ENCODE data around the gene SLC9A1. TPM values are rescaled to one million over a fixed set of nuclear protein-coding genes. Genes with fewer than 3 reads are reported as not detected.

The SLC9A1 gene
- total and polyA plus RNA-seq, 2 of the 8 experiments (the other 6 are each of a cell fraction or from before 2014, with no cell fraction given): 11.3 to 25.1 TPM

GRCh38 chr1:27133991-27134390 is 20.9 kb downstream of the SLC9A1 start:
- no peak overlapping the region for H2AFZ ChIP-seq (ENCODE audit: low read length)
- no peak overlapping the region for H2BK15ac ChIP-seq (ENCODE audit: low read length)
- H3K56ac ChIP-seq (replicated peaks; ENCODE audit: insufficient read length, low read depth, low read length): no peak overlapping the region
- no peak overlapping the region for H2BK120ac ChIP-seq (replicated peaks; ENCODE audit: low read depth, low read length)
- TF ChIP-seq PHF8 (conservative IDR thresholded peaks at IDR 0.05; ENCODE audit: low read depth, low read length) (no peak), BCL11A (IDR thresholded peaks at IDR 0.05; ENCODE audit: low read depth in 2 of 2, low read length in 2 of 2) (no peak), JUND (IDR thresholded peaks at IDR 0.05; ENCODE audit: low read length) (no peak), CHD1 (IDR thresholded peaks at IDR 0.05; ENCODE audit: low read depth, low read length) (no peak), HDAC2 (IDR thresholded peaks at IDR 0.05; ENCODE audit: borderline replicate concordance in 1 of 2, low read depth in 2 of 2, low read length in 2 of 2) (no peak)
- H3K27me3 ChIP-seq (replicated peaks in 1 of 4; ENCODE audit: control insufficient read depth in 3 of 4, extremely low read depth in 1 of 4, insufficient read depth in 3 of 4, low read length in 3 of 4): no peaks in the 10 kb centered on the region
- CTCF ChIA-PET (ENCODE audit: partially characterized antibody): interaction anchor here (0.8 to 15.3 kb wide), 6 partner anchors 6 to 32 kb away, joined by 3 to 166 read pairs (median 91); partner anchors contain the start of gene SLC9A1
- no peak overlapping the region for H3K23ac ChIP-seq (ENCODE audit: insufficient read length)
- H3K9me3 ChIP-seq (ENCODE audit: insufficient read depth in 2 of 2, low read depth in 1 of 2, low read length in 1 of 2): no peaks in the 10 kb centered on the region
- H3K18ac ChIP-seq (ENCODE audit: extremely low read depth, low read length): no peak overlapping the region
- no peak overlapping the region for H2BK20ac ChIP-seq (ENCODE audit: low read length)
- peaks cover 0 to 17% (median 11%) of the 10 kb centered on the region in 4 experiments; a peak in 6 of 7 replicates for H3K4me1 ChIP-seq (replicated peaks in 1 of 4; ENCODE audit: control insufficient read depth in 3 of 4, insufficient read depth in 4 of 4, low read length in 3 of 4)
- no peaks in the 10 kb centered on the region for H3K79me2 ChIP-seq (ENCODE audit: control insufficient read depth in 1 of 2, insufficient read depth in 2 of 2, low read length in 2 of 2)
- H4K5ac ChIP-seq (ENCODE audit: insufficient read length, low read depth, low read length): no peak overlapping the region
- no peak overlapping the region for H3K14ac ChIP-seq (ENCODE audit: insufficient read length)
- no peak overlapping the region for H3K9ac ChIP-seq (replicated peaks in 1 of 4; ENCODE audit: extremely low read depth in 1 of 4, low read depth in 3 of 4, low read length in 3 of 4)
- POLR2A ChIA-PET (ENCODE audit: partially characterized antibody): interaction anchor here (1.1 to 14.5 kb wide), 3 partner anchors 8 to 21 kb away, joined by 3 to 257 read pairs (median 5); partner anchors contain the start of gene SLC9A1
- H2BK12ac ChIP-seq (ENCODE audit: low read depth, low read length): no peak overlapping the region
- no peaks in the 10 kb centered on the region for H3K23me2 ChIP-seq (ENCODE audit: low read depth, low read length)
- H3K4ac ChIP-seq (replicated peaks; ENCODE audit: insufficient read length, low read depth, low read length): no peak overlapping the region
- no peak overlapping the region for H2AK5ac ChIP-seq (ENCODE audit: low read depth, low read length)
- H4K91ac ChIP-seq (replicated peaks; ENCODE audit: insufficient read length, low read length): no peak overlapping the region
- no peak overlapping the region for H3K27ac ChIP-seq (ENCODE audit: low read depth, low read length)
- peaks cover 4% of the 10 kb centered on the region for H3K79me1 ChIP-seq (ENCODE audit: low read depth, low read length)
- H3K4me3 ChIP-seq (ENCODE audit: extremely low read depth in 1 of 4, insufficient read depth in 2 of 4, low read depth in 3 of 4, low read length in 4 of 4): no peak overlapping the region
- H4K20me1 ChIP-seq (replicated peaks in 1 of 2; ENCODE audit: control insufficient read depth in 1 of 2, insufficient read depth in 2 of 2, low read length in 2 of 2): peaks cover 0 to 4% of the 10 kb centered on the region in 2 experiments
- no peak for FAIRE-seq
- H3K36me3 ChIP-seq (ENCODE audit: control insufficient read depth in 2 of 4, insufficient read depth in 4 of 4, low read length in 3 of 4): no peaks in the 10 kb centered on the region
- no peak for DNase-seq (ENCODE audit: low read depth in 1 of 2, low spot score in 2 of 2)
- H4K8ac ChIP-seq (ENCODE audit: extremely low read depth, insufficient read depth, low read length): no peak overlapping the region
- H3K4me2 ChIP-seq (ENCODE audit: insufficient read depth in 1 of 2, low read depth in 2 of 2, low read length in 2 of 2): no peak overlapping the region
- 92% methylated on average over 6 of the region's 6 CpGs; no CpG with 5 or more reads in 1 of the 2 experiments for WGBS, 2 experiments (ENCODE audit: extremely low coverage in 1 of 2, insufficient coverage in 1 of 2, insufficient read length in 1 of 2, insufficient replicate concordance in 2 of 2, low coverage in 1 of 2, low lambda C conversion rate in 2 of 2, missing lambda C conversion rate in 1 of 2)
- no peak overlapping the region for H2BK5ac ChIP-seq (ENCODE audit: low read depth, low read length)

Measured in H1 (cell line).